Activated CD4-positive, alpha-beta T cell treated with anti-CD3 and anti-CD28 coated beads, Interleukin-2, Interleukin-6, amounts not matched to agents 100 ng/mL and 50 ng/mL, durations not matched to agents 16 hours and 8 hours (primary cell): Measurements from ENCODE around the gene XIAP.
"Not testable (repeated sequence)": the region's sequence is repeated elsewhere in the genome, so short reads cannot be mapped to it uniquely, and the experiment has no call there.

Source experiments
- DNase-seq: peaks from one replicate; pipeline ENCODE4 v3.0.0-alpha.2; 2020

The XIAP gene

GRCh38 chrX:123859846-123860838 lies at the start of gene XIAP:
Gene XIAP, plus strand, starts transcription at chrX:123860053. Its CDS starts 25,610 bp downstream, at chrX:123885663.
- peak; percentile 81 for DNase-seq

GRCh38 chrX:123814343-123814742 lies 45.5 kb upstream of the XIAP start:
- no peak for DNase-seq

GRCh38 chrX:123814934-123815394 lies 44.9 kb upstream of the XIAP start:
- DNase-seq: not testable (repeated sequence)

GRCh38 chrX:123817288-123817894 lies 42.5 kb upstream of the XIAP start:
- no peak for DNase-seq

- DNase-seq: no peak
Measured at GRCh38 chrX:123818243-123818642, 41.6 kb upstream of the XIAP start.

- no peak for DNase-seq
Measured at GRCh38 chrX:123822965-123823364, 36.9 kb upstream of the XIAP start.

- peak; percentile 20 for DNase-seq
Measured at GRCh38 chrX:123830309-123830708, 29.5 kb upstream of the XIAP start.

- peak; percentile 81 for DNase-seq
Measured at GRCh38 chrX:123833387-123833786, 26.5 kb upstream of the XIAP start.

- DNase-seq: no peak
Measured at GRCh38 chrX:123834116-123834515, 25.7 kb upstream of the XIAP start.

- peak; percentile 69 for DNase-seq
Measured at GRCh38 chrX:123835661-123836371, 24.0 kb upstream of the XIAP start.

- not testable (repeated sequence) for DNase-seq
Measured at GRCh38 chrX:123845129-123845528, 14.7 kb upstream of the XIAP start.

GRCh38 chrX:123846577-123847038 lies 13.2 kb upstream of the XIAP start:
- DNase-seq: no peak

GRCh38 chrX:123847056-123847455 lies 12.8 kb upstream of the XIAP start:
- no peak for DNase-seq

GRCh38 chrX:123849096-123849495 lies 10.8 kb upstream of the XIAP start:
- no peak for DNase-seq

GRCh38 chrX:123849906-123850305 lies 9.9 kb upstream of the XIAP start:
- DNase-seq: not testable (repeated sequence)

GRCh38 chrX:123851079-123851478 lies 8.8 kb upstream of the XIAP start:
- no peak for DNase-seq

- peak; percentile 35 for DNase-seq
Measured at GRCh38 chrX:123854329-123854728, 5.5 kb upstream of the XIAP start.

GRCh38 chrX:123859409-123859845 lies 426 bp upstream of the XIAP start:
- DNase-seq: no peak

GRCh38 chrX:123860983-123861382 lies 1.1 kb downstream of the XIAP start:
- no peak for DNase-seq

GRCh38 chrX:123869488-123869887 lies 9.6 kb downstream of the XIAP start:
- no peak for DNase-seq

- no peak for DNase-seq
Measured at GRCh38 chrX:123871309-123871708, 11.5 kb downstream of the XIAP start.

GRCh38 chrX:123873956-123874355 lies 14.1 kb downstream of the XIAP start:
- DNase-seq: no peak

GRCh38 chrX:123876177-123876576 lies 16.3 kb downstream of the XIAP start:
- no peak for DNase-seq
